GM18868 (cell line): ENCODE data around the gene MTOR.
"Not testable (repeated sequence)": the region's sequence is repeated elsewhere in the genome, so short reads cannot be mapped to it uniquely, and the experiment has no call there.

Experiments
- ATAC-seq: cut with Tn5 transposase; IDR thresholded peaks from one replicate; pipeline ENCODE4 v1.9.1; 2021; ENCODE audit warnings: mild to moderate bottlenecking, moderate library complexity; ENCODE audit not compliant: unreplicated experiment

The MTOR gene

GRCh38 chr1:11068600-11069473, 193.5 kb downstream of the MTOR start:
- no peak for ATAC-seq

- no peak for ATAC-seq
Observed at GRCh38 chr1:11067716-11068599, 194.4 kb downstream of the MTOR start.

GRCh38 chr1:11065796-11066195, 196.6 kb downstream of the MTOR start:
- ATAC-seq = no peak

GRCh38 chr1:11064942-11065341, 197.4 kb downstream of the MTOR start:
- no peak for ATAC-seq

- ATAC-seq = not testable (repeated sequence)
Observed at GRCh38 chr1:11063937-11064537, 198.3 kb downstream of the MTOR start.

- ATAC-seq = peak; percentile 35
Observed at GRCh38 chr1:11062965-11063401, 199.4 kb downstream of the MTOR start.

- ATAC-seq = no peak
Observed at GRCh38 chr1:11061652-11062365, 200.5 kb downstream of the MTOR start.

- peak; percentile 84 for ATAC-seq
Observed at GRCh38 chr1:11059968-11060830, 202.2 kb downstream of the MTOR start, which contains the start of gene SRM. Gene SRM (minus strand): TSS chr1:11060018. CDS start chr1:11059943, 75 bp downstream.

- ATAC-seq = peak; percentile 15
Observed at GRCh38 chr1:11059155-11059967, 203.0 kb downstream of the MTOR start.

- no peak for ATAC-seq
Observed at GRCh38 chr1:11058595-11059154, 203.7 kb downstream of the MTOR start.

- no peak for ATAC-seq
Observed at GRCh38 chr1:11058026-11058425, 204.3 kb downstream of the MTOR start.

- no peak for ATAC-seq
Observed at GRCh38 chr1:11057477-11057876, 204.9 kb downstream of the MTOR start.
